ENCODE results near the gene RPL22L1.
"Not testable (repeated sequence)": the region's sequence is repeated elsewhere in the genome, so short reads cannot be mapped to it uniquely, and the experiment has no call there.

Gene RPL22L1

DNA sequence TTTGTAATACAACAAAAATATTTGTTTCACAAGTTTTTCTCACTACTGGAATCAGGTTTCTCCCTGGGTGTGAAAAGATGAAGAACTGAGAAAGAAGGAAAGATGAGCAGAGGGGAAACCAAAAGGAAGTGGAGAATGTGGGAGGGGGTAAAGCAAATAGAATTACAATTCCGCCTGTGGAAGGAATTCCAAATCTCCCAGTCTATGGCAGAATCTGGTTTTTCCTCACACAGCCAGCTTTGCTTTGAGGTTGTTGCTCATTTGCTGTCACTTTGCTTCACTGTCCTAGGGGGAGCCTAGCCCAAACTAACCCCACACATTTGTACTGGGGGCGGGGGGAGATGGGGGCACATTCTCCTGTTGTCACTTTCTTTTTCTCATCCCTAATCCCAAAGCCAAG lies 43.9 kb downstream of the RPL22L1 start:
- DNase-seq = no peak

DNA sequence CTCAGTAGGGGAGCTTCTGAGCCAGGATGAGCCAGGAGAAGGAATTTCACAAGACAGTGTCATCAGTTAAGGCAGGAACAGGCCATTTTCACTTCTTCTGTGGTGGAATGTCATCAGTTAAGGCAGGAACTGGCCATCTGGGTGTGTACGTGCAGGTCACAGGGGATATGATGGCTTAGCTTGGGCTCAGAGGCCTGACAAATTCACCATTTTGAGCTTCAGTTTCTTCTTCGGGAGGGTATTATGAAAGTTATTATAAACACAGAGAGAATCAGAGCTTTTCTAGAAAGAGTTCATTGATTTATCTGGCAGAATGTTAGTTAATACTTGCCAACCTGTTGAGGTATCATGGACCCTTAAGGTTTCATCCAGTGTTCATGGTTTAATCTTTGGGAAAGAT lies 46.4 kb downstream of the RPL22L1 start:
- not testable (repeated sequence) for DNase-seq

DNA sequence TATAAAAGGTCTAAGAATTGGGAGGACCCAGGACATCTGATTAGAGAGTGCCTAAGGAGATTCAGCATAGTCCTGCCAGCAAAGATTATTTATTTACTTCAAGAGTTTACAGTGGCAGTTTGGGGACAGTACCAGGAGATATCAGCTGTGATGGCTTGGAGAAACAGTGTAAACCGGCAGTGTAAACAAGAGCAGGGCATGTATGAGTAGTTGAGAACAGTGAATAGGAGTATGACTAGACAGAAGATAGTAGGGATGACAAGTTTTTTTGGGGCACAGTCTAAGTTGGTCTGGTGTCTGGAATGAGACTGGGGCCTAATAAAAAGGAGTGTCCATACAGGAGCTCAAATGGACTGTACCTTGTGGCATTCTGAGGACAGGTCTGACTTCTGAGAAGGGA lies 51.7 kb downstream of the RPL22L1 start:
- not testable (repeated sequence) for DNase-seq

- not testable (repeated sequence) for DNase-seq
These were observed 52.5 kb downstream of the RPL22L1 start for GRCh38 chr3:170817471-170817870.

- no peak for DNase-seq
These were observed 53.2 kb downstream of the RPL22L1 start for GRCh38 chr3:170816841-170817240.

GRCh38 chr3:170816341-170816740 lies 53.7 kb downstream of the RPL22L1 start:
- no peak for DNase-seq

- no peak for DNase-seq
These were observed 54.1 kb downstream of the RPL22L1 start for GRCh38 chr3:170815936-170816335.

GRCh38 chr3:170815340-170815739 lies 54.7 kb downstream of the RPL22L1 start:
- no peak for DNase-seq
